Muscle layer of duodenum (tissue), 2 donors: ENCODE data around the gene ARAP3.
A peak's percentile ranks its signal among the peaks of the same experiment; 100 is the strongest.

Experiments used
- H3K27ac ChIP-seq: one replicate; pipeline ENCODE4 v1.7.0; 2013; ENCODE audit warnings: mild to moderate bottlenecking, low read length
- H3K27me3 ChIP-seq: one replicate; pipeline ENCODE4 v1.7.0; 2013; ENCODE audit warnings: low read depth, mild to moderate bottlenecking, control low read depth, low read length
- H3K36me3 ChIP-seq, 2 donors: one replicate each; pipeline ENCODE4 v1.7.0; 2013; ENCODE audit warnings: low read length in 2 of 2, control low read depth in 1 of 2, mild to moderate bottlenecking in 1 of 2; ENCODE audit not compliant: insufficient read depth in 2 of 2, control insufficient read depth in 1 of 2
- H3K4me1 ChIP-seq, 2 donors: one replicate each; pipeline ENCODE4 v1.7.0; 2013; ENCODE audit warnings: low read length in 2 of 2, mild to moderate bottlenecking in 2 of 2, control low read depth in 1 of 2, moderate library complexity in 1 of 2; ENCODE audit not compliant: insufficient read depth in 2 of 2, control insufficient read depth in 1 of 2
- H3K4me3 ChIP-seq, 2 donors: one replicate each; pipeline ENCODE4 v1.7.0; 2013; ENCODE audit warnings: low read length in 2 of 2, low read depth in 1 of 2, mild to moderate bottlenecking in 1 of 2
- H3K9me3 ChIP-seq, 2 donors: one replicate each; pipeline ENCODE4 v1.7.0; 2013; ENCODE audit warnings: low read length in 2 of 2, control low read depth in 1 of 2, mild to moderate bottlenecking in 1 of 2; ENCODE audit not compliant: control insufficient read depth in 1 of 2
- donor health status: healthy.

Gene ARAP3

GRCh38 chr5:141637767-141638419 lies 44.1 kb downstream of the ARAP3 start:
- Histone ChIP-seq H3K36me3 (peaks cover 4 to 15% of the 10 kb centered on the region in 2 donors), H3K4me1 (peaks cover 9 to 27% of the 10 kb centered on the region in 2 donors), H3K4me3 (peak overlapping the region; percentile 91 to 93), H3K27ac (no peak overlapping the region), H3K9me3 (no peaks in the 10 kb centered on the region), H3K27me3 (no peaks in the 10 kb centered on the region)

- Histone ChIP-seq H3K27me3 (no peaks in the 10 kb centered on the region), H3K36me3 (peaks cover 4 to 12% of the 10 kb centered on the region in 2 donors), H3K4me3 (peak overlapping the region; percentile 91 to 93), H3K27ac (no peak overlapping the region), H3K4me1 (peaks cover 9 to 27% of the 10 kb centered on the region in 2 donors), H3K9me3 (no peaks in the 10 kb centered on the region)
Measured at GRCh38 chr5:141637123-141637766, 44.8 kb downstream of the ARAP3 start.

DNA sequence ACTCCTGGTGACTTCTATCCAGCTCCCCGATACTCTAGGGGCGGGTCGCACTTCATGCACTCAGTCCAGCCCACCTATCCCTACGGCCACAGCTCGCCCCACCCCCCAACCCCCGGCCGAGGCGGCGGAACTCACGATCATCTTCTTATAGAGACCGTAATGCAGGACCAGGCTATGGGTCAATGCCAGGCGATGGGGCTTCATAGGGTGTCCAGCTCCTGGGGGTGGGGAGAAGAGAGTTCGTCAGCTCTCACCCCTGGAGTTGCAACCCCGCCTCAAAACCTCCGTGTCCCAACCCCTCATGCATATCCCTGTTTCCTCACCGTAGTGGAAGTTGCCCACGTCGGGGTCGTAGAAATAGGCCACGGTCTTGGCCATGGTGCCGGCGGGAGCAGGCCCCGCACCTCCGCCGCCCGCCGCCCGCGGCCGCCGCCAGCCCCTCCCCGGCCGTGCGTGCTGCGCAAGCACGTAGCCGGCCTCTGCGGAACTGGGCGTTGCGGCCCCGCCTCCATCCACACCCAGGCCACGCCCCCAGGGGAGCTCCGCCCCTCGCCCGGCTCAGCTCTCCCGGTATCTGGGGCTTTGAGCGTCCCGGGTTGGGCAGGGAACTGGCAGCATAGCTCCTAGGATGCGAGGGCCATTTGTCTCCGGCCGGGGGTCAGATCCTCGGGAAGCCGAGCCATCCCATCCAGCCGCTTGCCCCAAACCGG lies 45.5 kb downstream of the ARAP3 start, which contains the start of the genes HDAC3 and RELL2:
HDAC3 (minus strand) TSS at position 437 of the 710 bp plus-strand sequence; CDS start at position 378, 59 bp downstream.
RELL2 (plus strand) TSS at position 585 of the 710 bp plus-strand sequence. CDS start 1,229 bp downstream, outside the sequence.
- Histone ChIP-seq H3K36me3 (peaks cover 4 to 12% of the 10 kb centered on the region in 2 donors), H3K27me3 (no peaks in the 10 kb centered on the region), H3K9me3 (no peaks in the 10 kb centered on the region), H3K4me1 (peaks cover 9 to 27% of the 10 kb centered on the region in 2 donors), H3K4me3 (peak within 1 kb of the TSS; percentile 91 to 93), H3K27ac (peak within 1 kb of the TSS; percentile 28)

DNA sequence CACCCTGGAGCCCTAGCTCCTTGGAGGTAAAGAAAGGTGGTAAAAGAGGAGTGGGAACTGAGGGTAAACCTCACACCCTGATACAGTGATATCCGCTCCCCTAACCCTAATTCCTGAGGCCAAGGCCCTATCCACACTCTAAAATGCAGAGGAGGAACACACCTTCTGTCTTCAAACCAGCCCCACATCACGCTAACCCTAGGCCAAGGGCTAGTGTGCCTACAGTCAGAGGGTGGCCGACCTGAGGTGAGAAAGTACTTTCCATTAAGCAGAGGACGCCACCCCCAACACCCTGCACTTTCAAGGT lies 46.0 kb downstream of the ARAP3 start:
- Histone ChIP-seq H3K9me3 (no peaks in the 10 kb centered on the region), H3K36me3 (peaks cover 4 to 6% of the 10 kb centered on the region in 2 donors), H3K27ac (peak overlapping the region; percentile 28), H3K4me3 (peak overlapping the region; percentile 91 to 93), H3K4me1 (peaks cover 9 to 27% of the 10 kb centered on the region in 2 donors), H3K27me3 (no peaks in the 10 kb centered on the region)

DNA sequence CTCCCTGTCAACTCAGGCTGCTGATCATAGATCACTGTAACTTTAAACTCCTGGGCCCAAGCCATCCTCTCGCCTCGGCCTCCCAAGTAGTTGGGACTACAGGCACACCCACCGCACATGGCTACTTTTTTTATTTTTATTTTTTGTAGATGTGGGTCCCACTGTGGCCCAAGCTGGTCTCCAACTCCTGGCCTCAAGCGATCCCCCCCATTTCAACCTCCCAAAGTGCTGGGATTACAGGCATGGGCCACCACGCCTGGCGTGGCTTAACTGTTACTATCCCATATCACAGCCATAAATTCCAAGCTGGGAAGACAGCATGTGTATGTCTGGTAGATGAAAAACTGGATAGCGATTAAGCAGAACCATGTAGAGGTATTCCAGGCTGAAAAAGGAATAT lies 46.4 kb downstream of the ARAP3 start:
- peaks cover 2 to 8% of the 10 kb centered on the region in 2 donors for H3K36me3 ChIP-seq
- peaks cover 9 to 27% of the 10 kb centered on the region in 2 donors for H3K4me1 ChIP-seq
- H3K27ac ChIP-seq, result no peak overlapping the region
- peak overlapping the region; percentile 91 to 93 for H3K4me3 ChIP-seq
- H3K9me3 ChIP-seq, result no peaks in the 10 kb centered on the region
- H3K27me3 ChIP-seq, result no peaks in the 10 kb centered on the region

DNA sequence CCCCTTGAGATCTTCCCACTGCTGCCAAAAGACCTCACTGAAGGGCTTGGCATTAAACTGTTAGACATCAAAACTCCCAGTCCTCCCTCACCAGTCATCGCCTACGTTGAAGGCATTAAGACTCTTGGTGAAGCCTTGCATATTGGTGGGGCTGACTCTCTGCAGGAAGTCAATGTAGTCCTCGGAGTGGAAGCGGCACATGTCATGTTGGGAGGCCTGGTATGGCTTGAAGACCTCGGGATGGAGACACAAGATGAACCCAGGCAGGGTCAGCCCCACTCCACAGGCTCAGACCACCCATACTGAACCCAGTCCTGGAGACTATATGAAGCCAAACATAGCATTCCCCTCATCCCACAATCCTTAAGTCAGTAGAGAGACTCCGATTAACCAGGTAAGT lies 47.3 kb downstream of the ARAP3 start:
- H3K27ac ChIP-seq, result no peak overlapping the region
- H3K4me1 ChIP-seq, result peaks cover 9 to 27% of the 10 kb centered on the region in 2 donors
- no peaks in the 10 kb centered on the region for H3K27me3 ChIP-seq
- no peak overlapping the region for H3K4me3 ChIP-seq
- H3K9me3 ChIP-seq, result no peaks in the 10 kb centered on the region
- peaks cover 7 to 16% of the 10 kb centered on the region in 2 donors for H3K36me3 ChIP-seq

- H3K9me3 ChIP-seq, result no peaks in the 10 kb centered on the region
- H3K27me3 ChIP-seq, result no peaks in the 10 kb centered on the region
- peaks cover 14 to 23% of the 10 kb centered on the region in 2 donors for H3K36me3 ChIP-seq
- H3K4me3 ChIP-seq, result no peak overlapping the region
- H3K4me1 ChIP-seq, result peaks cover 9 to 27% of the 10 kb centered on the region in 2 donors
- H3K27ac ChIP-seq, result no peak overlapping the region
Measured at GRCh38 chr5:141633871-141634561, 48.0 kb downstream of the ARAP3 start.

GRCh38 chr5:141632650-141633049 lies 49.4 kb downstream of the ARAP3 start:
- Histone ChIP-seq H3K4me1 (peaks cover 9 to 26% of the 10 kb centered on the region in 2 donors), H3K27ac (no peak overlapping the region), H3K4me3 (no peak overlapping the region), H3K9me3 (no peaks in the 10 kb centered on the region), H3K27me3 (no peaks in the 10 kb centered on the region), H3K36me3 (peaks cover 28 to 37% of the 10 kb centered on the region in 2 donors)

GRCh38 chr5:141630570-141631140 lies 51.4 kb downstream of the ARAP3 start:
- no peak overlapping the region for H3K27ac ChIP-seq
- no peaks in the 10 kb centered on the region for H3K27me3 ChIP-seq
- no peak overlapping the region for H3K4me3 ChIP-seq
- peaks cover 9 to 13% of the 10 kb centered on the region in 2 donors for H3K4me1 ChIP-seq
- peaks cover 41 to 52% of the 10 kb centered on the region in 2 donors for H3K36me3 ChIP-seq
- H3K9me3 ChIP-seq, result no peaks in the 10 kb centered on the region

- Histone ChIP-seq H3K27ac (no peak overlapping the region), H3K4me1 (no peaks in the 10 kb centered on the region), H3K4me3 (no peak overlapping the region), H3K27me3 (no peaks in the 10 kb centered on the region), H3K9me3 (no peaks in the 10 kb centered on the region), H3K36me3 (peaks cover 62 to 66% of the 10 kb centered on the region in 2 donors)
Measured at GRCh38 chr5:141628175-141628788, 53.7 kb downstream of the ARAP3 start.
